ENCODE data around the gene GDPGP1.
A peak's percentile ranks its signal among the peaks of the same experiment; 100 is the strongest.
"Not testable (repeated sequence)": the region's sequence is repeated elsewhere in the genome, so short reads cannot be mapped to it uniquely, and the experiment has no call there.

The GDPGP1 gene

GRCh38 chr15:90234096-90234988 lies at the start of gene GDPGP1:
Gene GDPGP1 (plus strand): TSS chr15:90234209. CDS start chr15:90240909, 6,700 bp downstream.
- DNase-seq, result no peak

GRCh38 chr15:90184786-90185704 lies 49.0 kb upstream of the GDPGP1 start:
- peak; percentile 62 to 69 for DNase-seq

- DNase-seq, result no peak
Observed at GRCh38 chr15:90187257-90187868, 46.6 kb upstream of the GDPGP1 start.

GRCh38 chr15:90188065-90188464 lies 45.9 kb upstream of the GDPGP1 start:
- not testable (repeated sequence) for DNase-seq

- no peak for DNase-seq
Observed at GRCh38 chr15:90188914-90189748, 44.9 kb upstream of the GDPGP1 start.

GRCh38 chr15:90189781-90190467 lies 44.1 kb upstream of the GDPGP1 start:
- no peak for DNase-seq

- DNase-seq, result no peak
Observed at GRCh38 chr15:90190606-90191343, 43.2 kb upstream of the GDPGP1 start.

- DNase-seq, result no peak
Observed at GRCh38 chr15:90191344-90191687, 42.7 kb upstream of the GDPGP1 start.

GRCh38 chr15:90191794-90192509 lies 42.1 kb upstream of the GDPGP1 start:
- peak; percentile 40 to 43 for DNase-seq

- DNase-seq, result no peak
Observed at GRCh38 chr15:90192961-90193786, 40.8 kb upstream of the GDPGP1 start.

- no peak for DNase-seq
Observed at GRCh38 chr15:90194655-90195054, 39.4 kb upstream of the GDPGP1 start.

GRCh38 chr15:90200534-90201129 lies 33.4 kb upstream of the GDPGP1 start:
- DNase-seq, result no peak

GRCh38 chr15:90201130-90201943 lies 32.7 kb upstream of the GDPGP1 start, which contains the start of gene SEMA4B:
Gene SEMA4B (plus strand): TSS chr15:90201330. CDS start chr15:90201579, 249 bp downstream.
- peak; percentile 79 to 85 for DNase-seq

- no peak for DNase-seq
Observed at GRCh38 chr15:90201944-90202375, 32.0 kb upstream of the GDPGP1 start.

- no peak for DNase-seq
Observed at GRCh38 chr15:90202929-90203328, 31.1 kb upstream of the GDPGP1 start.

GRCh38 chr15:90203473-90203872 lies 30.5 kb upstream of the GDPGP1 start:
- no peak for DNase-seq

- no peak for DNase-seq
Observed at GRCh38 chr15:90203922-90204321, 30.1 kb upstream of the GDPGP1 start.

All from activated T-cell treated with anti-CD3 and anti-CD28 coated beads, Interleukin-2, amount 50 U/mL, for 48 hours (primary cell).